Measurements from ENCODE around the gene XRN2. TPM values are rescaled to one million over a fixed set of nuclear protein-coding genes. Genes with fewer than 3 reads are reported as not detected.

Gene XRN2
- total and polyA plus RNA-seq, 2 of the 13 experiments (the other 11 are each of a cell fraction or from before 2014, with no cell fraction given): 90.3 to 171 TPM

GRCh38 chr20:21371193-21371592 lies 68.1 kb downstream of the XRN2 start:
- DNase-seq (ENCODE audit: low spot score): no peak
- Histone ChIP-seq H3K4me3 (replicated peaks in 1 of 3; ENCODE audit: insufficient read depth in 1 of 3, low read depth in 2 of 3, low read length in 3 of 3) (no peak overlapping the region), H2AFZ (ENCODE audit: low read length) (no peak overlapping the region), H4K20me1 (ENCODE audit: insufficient read depth, low read length) (no peaks in the 10 kb centered on the region), H3K79me2 (ENCODE audit: insufficient read depth, low read length) (peaks cover 19% of the 10 kb centered on the region), H3K9ac (ENCODE audit: insufficient read depth, low read depth, low read length) (no peak overlapping the region), H3K9me3 (ENCODE audit: low read length) (no peaks in the 10 kb centered on the region), H3K27ac (ENCODE audit: extremely low read length, insufficient read depth, low read length) (no peak overlapping the region), H3K27me3 (ENCODE audit: control insufficient read depth in 1 of 2, insufficient read depth in 2 of 2, low read length in 2 of 2) (no peaks in the 10 kb centered on the region), H3K4me2 (ENCODE audit: low read depth, low read length) (no peak overlapping the region), H3K36me3 (replicated peaks in 1 of 2; ENCODE audit: control insufficient read depth in 1 of 2, insufficient read depth in 2 of 2, low read length in 2 of 2) (peaks cover 13 to 55% of the 10 kb centered on the region in 2 experiments), H3K4me1 (ENCODE audit: insufficient read depth, low read length) (peaks cover 3% of the 10 kb centered on the region)
- no TSS peak for BruUV-seq (replicated peaks)
- TF ChIP-seq, protein P1, sequence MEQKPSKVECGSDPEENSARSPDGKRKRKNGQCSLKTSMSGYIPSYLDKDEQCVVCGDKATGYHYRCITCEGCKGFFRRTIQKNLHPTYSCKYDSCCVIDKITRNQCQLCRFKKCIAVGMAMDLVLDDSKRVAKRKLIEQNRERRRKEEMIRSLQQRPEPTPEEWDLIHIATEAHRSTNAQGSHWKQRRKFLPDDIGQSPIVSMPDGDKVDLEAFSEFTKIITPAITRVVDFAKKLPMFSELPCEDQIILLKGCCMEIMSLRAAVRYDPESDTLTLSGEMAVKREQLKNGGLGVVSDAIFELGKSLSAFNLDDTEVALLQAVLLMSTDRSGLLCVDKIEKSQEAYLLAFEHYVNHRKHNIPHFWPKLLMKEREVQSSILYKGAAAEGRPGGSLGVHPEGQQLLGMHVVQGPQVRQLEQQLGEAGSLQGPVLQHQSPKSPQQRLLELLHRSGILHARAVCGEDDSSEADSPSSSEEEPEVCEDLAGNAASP (CRISPR knock-in tag; IDR thresholded peaks at IDR 0.05; ENCODE audit: borderline replicate concordance): no peak
- TF ChIP-seq TBX2 (CRISPR knock-in tag; IDR thresholded peaks at IDR 0.05; ENCODE audit: borderline replicate concordance) (no peak), RNF219 (CRISPR knock-in tag; IDR thresholded peaks at IDR 0.05) (no peak), ZNF777 (CRISPR knock-in tag; IDR thresholded peaks at IDR 0.05) (no peak), ZSCAN25 (CRISPR knock-in tag; IDR thresholded peaks at IDR 0.05) (no peak), RBM22 (optimal IDR thresholded peaks at IDR 0.05; ENCODE audit: low read length) (peak; percentile 36)
- ChIA-PET POLR2A (interaction anchor here (2.0 kb wide), 1 partner anchor 68 kb away, joined by 7 read pairs; the partner anchor contains the start of gene XRN2), CTCF (ENCODE audit: low intra/inter-chr PET ratio, low total read pairs) (no interaction called here)
- intact Hi-C loops (cut with micrococcal nuclease; ENCODE audit: unreplicated experiment) (loop anchor here (1.0 kb wide), 1 partner anchor 17 kb away; no protein-coding TSS in a partner anchor), in situ Hi-C loops (cut with HindIII; ENCODE audit: extremely low pct_ligation_motif_present, low pct_unique_long_range_greater_than_20kb) (no loop called here)
- ATAC-seq: peak; percentile 54; the same call in 2 of the 3 replicates
- no peak for FAIRE-seq
- WGBS (ENCODE audit: low lambda C conversion rate): 100% methylated on average over 1 of the region's 1 CpG

Measured in HepG2 (cell line).